CD4-positive, alpha-beta T cell (primary cell): ENCODE measurements around the gene RELL2. TPM values are rescaled to one million over a fixed set of nuclear protein-coding genes. Genes with fewer than 3 reads are reported as not detected.

ENCODE experiments used
- ATAC-seq: fragments of 200-7000 bp; cut with Tn5 transposase; one replicate; pipeline ENCODE4 v1.10.0; 2022; ENCODE audit warnings: mild to moderate bottlenecking; ENCODE audit not compliant: poor library complexity
- CTCF ChIA-PET: fragments of 350-600 bp; sonication (Branson Sonifier 250); formaldehyde crosslinking; loops from one replicate; lab custom pipeline; 2021; ENCODE audit warnings: antibody characterized with exemption, inconsistent platforms; lab: Charles Lee
- POLR2A ChIA-PET: fragments of 350-600 bp; sonication (Branson Sonifier 250); formaldehyde crosslinking; loops from one replicate; lab custom pipeline; 2021; ENCODE audit warnings: antibody characterized with exemption, inconsistent platforms; lab: Charles Lee
- DNase-seq, 14 experiments: peaks; one replicate each; pipeline ENCODE4 v3.0.0-alpha.2; 2013 to 2020; ENCODE audit warnings: mixed read lengths in 2 of 14
- H3K27ac ChIP-seq, 2 donors: one replicate each; pipeline versions ENCODE4 v1.5.1 to v1.7.0; 2013; ENCODE audit warnings: low read length in 2 of 2, low read depth in 1 of 2, mild to moderate bottlenecking in 1 of 2
- H3K27me3 ChIP-seq, 2 experiments: 1 replicate in 1 of 2; 2 replicates in 1 of 2; pipeline versions ENCODE4 v1.6.1 to v1.7.0; 2013; ENCODE audit warnings: low read length in 2 of 2, control low read depth in 1 of 2, mild to moderate bottlenecking in 1 of 2, moderate library complexity in 1 of 2; ENCODE audit not compliant: insufficient read depth in 2 of 2, control insufficient read depth in 1 of 2
- H3K36me3 ChIP-seq: one replicate; pipeline ENCODE4 v1.6.1; 2013; ENCODE audit warnings: low read length, control low read depth; ENCODE audit not compliant: insufficient read depth
- H3K4me1 ChIP-seq: one replicate; pipeline ENCODE4 v1.6.1; 2013; ENCODE audit warnings: low read length, control low read depth; ENCODE audit not compliant: insufficient read depth
- H3K4me3 ChIP-seq: one replicate; pipeline ENCODE4 v1.5.1; 2013; ENCODE audit warnings: mild to moderate bottlenecking, low read length, moderate library complexity
- H3K9me3 ChIP-seq, 2 experiments: 1 replicate in 1 of 2; 2 replicates in 1 of 2; pipeline versions ENCODE4 v1.6.1 to v1.7.0; 2013; ENCODE audit warnings: low read length in 2 of 2, mild to moderate bottlenecking in 2 of 2, control low read depth in 1 of 2, moderate library complexity in 1 of 2; ENCODE audit not compliant: control insufficient read depth in 1 of 2, insufficient read depth in 1 of 2
- H3K27ac Mint-ChIP-seq: one replicate; pipeline ENCODE4 v1.8.0; 2020; ENCODE audit warnings: mixed read lengths
- H3K27me3 Mint-ChIP-seq: one replicate; pipeline ENCODE4 v1.8.0; 2021; ENCODE audit warnings: mixed read lengths
- H3K36me3 Mint-ChIP-seq: one replicate; pipeline ENCODE4 v1.8.0; 2021; ENCODE audit warnings: low read depth, mixed read lengths
- H3K4me1 Mint-ChIP-seq: one replicate; pipeline ENCODE4 v1.8.0; 2021; ENCODE audit warnings: low read depth, mixed read lengths
- H3K4me3 Mint-ChIP-seq: one replicate; pipeline ENCODE4 v1.8.0; 2020; ENCODE audit warnings: mild to moderate bottlenecking, mixed read lengths
- H3K9me3 Mint-ChIP-seq: one replicate; pipeline ENCODE4 v1.8.0; 2020; ENCODE audit warnings: mixed read lengths
- CTCF ChIP-seq: fragments of 200-600 bp; IDR thresholded peaks from one replicate; pipeline ENCODE4 v1.8.0; 2022; ENCODE audit warnings: antibody characterized with exemption, mild to moderate bottlenecking
- intact Hi-C, 2 experiments: fragments of 100-400 bp; cut with DNase I in 1 of 2; cut with micrococcal nuclease in 1 of 2; formaldehyde crosslinking; loops; one replicate each; pipeline versions ENCODE4 v1.15.1 to v1.9.0; 2023 to 2025; cut with DNase I, micrococcal nuclease
- polyA plus RNA-seq, 2 donors: library from polyadenylated mRNA; unstranded; fragments of 120-200 nt; gene quantifications; one replicate each; pipeline ENCODE4 v1.2.1, GENCODE V29; 2013
- total RNA-seq, 174 experiments: library from RNA in 2 of 174; stranded (reverse) in 2 of 174; gene quantifications; one replicate each; pipeline ENCODE4 v1.2.3 and lab custom pipeline; 2021 to 2026

The RELL2 gene, protein sequence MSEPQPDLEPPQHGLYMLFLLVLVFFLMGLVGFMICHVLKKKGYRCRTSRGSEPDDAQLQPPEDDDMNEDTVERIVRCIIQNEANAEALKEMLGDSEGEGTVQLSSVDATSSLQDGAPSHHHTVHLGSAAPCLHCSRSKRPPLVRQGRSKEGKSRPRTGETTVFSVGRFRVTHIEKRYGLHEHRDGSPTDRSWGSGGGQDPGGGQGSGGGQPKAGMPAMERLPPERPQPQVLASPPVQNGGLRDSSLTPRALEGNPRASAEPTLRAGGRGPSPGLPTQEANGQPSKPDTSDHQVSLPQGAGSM
- 10 to 100 TPM; 10.9 to 11.4 TPM for total RNA-seq
- polyA plus RNA-seq (2013, experiment 1 of 2), result 13.5 TPM
- 18.4 TPM for polyA plus RNA-seq (2013, experiment 2 of 2)
- 8.5 to 61.7 (median 26.4) reads per million in 172 experiments for total RNA-seq (lab: John Stamatoyannopoulos, UW)

GRCh38 chr5:141636413-141637122 lies at the start of gene RELL2, which contains the start of gene HDAC3:
RELL2 (plus strand) TSS chr5:141636997; CDS start chr5:141638226, 1,229 bp downstream.
HDAC3 (minus strand) TSS chr5:141636849; CDS start chr5:141636790, 59 bp downstream.
- DNase-seq, result peak; percentile 88 to 97 (median 94)
- Mint-ChIP-seq H3K9me3 (no peaks in the 10 kb centered on the region), H3K4me3 (peak within 1 kb of the TSS; percentile 92), H3K36me3 (peaks cover 55% of the 10 kb centered on the region), H3K27me3 (no peaks in the 10 kb centered on the region), H3K4me1 (peaks cover 45% of the 10 kb centered on the region), H3K27ac (peak within 1 kb of the TSS; percentile 89)
- no peak for TF ChIP-seq CTCF
- POLR2A ChIA-PET, result interaction anchor here (0.8 to 8.8 kb wide), 31 partner anchors 10 to 1768 kb away, joined by 3 to 100 read pairs (median 5); partner anchors contain the start of genes DELE1, DIAPH1, FCHSD1 and IK
- ATAC-seq, result peak; percentile 86
- Histone ChIP-seq H3K4me1 (peaks cover 42% of the 10 kb centered on the region), H3K4me3 (peak within 1 kb of the TSS; percentile 97), H3K36me3 (peaks cover 37% of the 10 kb centered on the region), H3K27ac (peak within 1 kb of the TSS; percentile 77 to 79), H3K27me3 (no peaks in the 10 kb centered on the region), H3K9me3 (no peaks in the 10 kb centered on the region)
- CTCF ChIA-PET, result interaction anchor here (0.9 to 6.3 kb wide), 12 partner anchors 10 to 332 kb away, joined by 3 to 77 read pairs (median 6); partner anchors contain the start of genes DIAPH1, PCDH1 and RNF14
- intact Hi-C loops, result loop anchor here (1.0 to 5.0 kb wide), 5 partner anchors 14 to 44 kb away; partner anchors contain the start of gene DIAPH1 (in 1 of the 2)

GRCh38 chr5:141590127-141590526 lies 46.7 kb upstream of the RELL2 start:
- CTCF ChIA-PET, result interaction anchor here (4.4 to 6.4 kb wide), 2 partner anchors 26 to 28 kb away, joined by 24 to 281 read pairs; partner anchors contain the start of gene DIAPH1
- Histone ChIP-seq H3K36me3 (peaks cover 63% of the 10 kb centered on the region), H3K4me1 (peaks cover 21% of the 10 kb centered on the region), H3K9me3 (no peaks in the 10 kb centered on the region), H3K27ac (no peak overlapping the region), H3K4me3 (no peak overlapping the region), H3K27me3 (no peaks in the 10 kb centered on the region)
- intact Hi-C loops, result loop anchor here (2.0 to 5.0 kb wide), 2 partner anchors 21 to 47 kb away; partner anchors contain the start of genes HDAC3 (in 1 of the 2) and RELL2 (in 1 of the 2)
- H3K27me3 Mint-ChIP-seq, result no peaks in the 10 kb centered on the region
- peaks cover 73% of the 10 kb centered on the region for H3K4me1 Mint-ChIP-seq
- H3K36me3 Mint-ChIP-seq, result peaks cover 78% of the 10 kb centered on the region
- POLR2A ChIA-PET, result no interaction called here
- H3K9me3 Mint-ChIP-seq, result no peaks in the 10 kb centered on the region
- ATAC-seq (no peak), DNase-seq (peak in 1 of 14 experiments; percentile 24)
- no peak for TF ChIP-seq CTCF
- no peak overlapping the region for H3K4me3 Mint-ChIP-seq
- no peak overlapping the region for H3K27ac Mint-ChIP-seq

DNA sequence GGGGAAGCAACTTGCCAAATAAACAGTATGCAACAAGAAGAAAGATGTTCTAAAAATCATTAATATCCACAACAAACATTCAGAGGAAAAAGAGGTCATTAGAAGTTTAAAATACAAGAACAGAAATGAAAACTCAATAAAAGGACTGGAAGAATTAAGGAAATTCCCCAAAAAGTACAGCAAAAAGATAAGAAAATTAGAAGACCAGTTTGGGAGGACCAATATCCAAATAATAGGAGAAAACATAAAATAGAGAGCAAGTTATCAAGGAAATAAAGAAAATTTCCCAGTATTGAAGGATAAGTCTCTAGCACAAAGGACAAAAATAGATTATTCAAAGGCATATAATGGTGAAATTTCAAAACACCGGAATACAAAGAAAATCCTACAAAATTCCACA lies 39.9 kb upstream of the RELL2 start:
- CTCF ChIA-PET, result interaction anchor here (3.0 to 8.3 kb wide), 2 partner anchors 20 to 23 kb away, joined by 11 to 79 read pairs; partner anchors contain the start of gene DIAPH1

More for the DNA sequence above, 39.9 kb upstream of the RELL2 start:
- no peaks in the 10 kb centered on the region for H3K27me3 Mint-ChIP-seq
- H3K36me3 Mint-ChIP-seq, result peaks cover 52% of the 10 kb centered on the region
- Histone ChIP-seq H3K9me3 (peaks cover 0 to 5% of the 10 kb centered on the region in 2 experiments), H3K4me1 (peaks cover 62% of the 10 kb centered on the region), H3K4me3 (no peak overlapping the region), H3K27ac (no peak overlapping the region), H3K36me3 (peaks cover 23% of the 10 kb centered on the region), H3K27me3 (no peaks in the 10 kb centered on the region)
- intact Hi-C loops, result loop anchor here in 1 of 2 experiments (1.0 kb wide), 1 partner anchor 8 kb away; no protein-coding TSS in a partner anchor
- no peaks in the 10 kb centered on the region for H3K9me3 Mint-ChIP-seq
- peaks cover 78% of the 10 kb centered on the region for H3K4me1 Mint-ChIP-seq
- ATAC-seq (no peak), DNase-seq (no peak)
- peak overlapping the region; percentile 1 for H3K4me3 Mint-ChIP-seq
- peak overlapping the region; percentile 91 for H3K27ac Mint-ChIP-seq
- POLR2A ChIA-PET, result interaction anchor here (1.4 to 3.5 kb wide), 3 partner anchors 20 to 35 kb away, joined by 4 to 25 read pairs (median 22); partner anchors contain the start of gene DIAPH1
- TF ChIP-seq CTCF, result no peak
